HG03175 (cell line): ENCODE measurements around the gene ADSL.

Experiments used
- ATAC-seq: cut with Tn5 transposase; IDR thresholded peaks from one replicate; pipeline ENCODE4 v1.9.1; 2021; ENCODE audit warnings: mild to moderate bottlenecking, moderate library complexity; ENCODE audit not compliant: unreplicated experiment

Gene ADSL

GRCh38 chr22:40326905-40327735 is 19.2 kb upstream of the ADSL start:
- no peak for ATAC-seq

DNA sequence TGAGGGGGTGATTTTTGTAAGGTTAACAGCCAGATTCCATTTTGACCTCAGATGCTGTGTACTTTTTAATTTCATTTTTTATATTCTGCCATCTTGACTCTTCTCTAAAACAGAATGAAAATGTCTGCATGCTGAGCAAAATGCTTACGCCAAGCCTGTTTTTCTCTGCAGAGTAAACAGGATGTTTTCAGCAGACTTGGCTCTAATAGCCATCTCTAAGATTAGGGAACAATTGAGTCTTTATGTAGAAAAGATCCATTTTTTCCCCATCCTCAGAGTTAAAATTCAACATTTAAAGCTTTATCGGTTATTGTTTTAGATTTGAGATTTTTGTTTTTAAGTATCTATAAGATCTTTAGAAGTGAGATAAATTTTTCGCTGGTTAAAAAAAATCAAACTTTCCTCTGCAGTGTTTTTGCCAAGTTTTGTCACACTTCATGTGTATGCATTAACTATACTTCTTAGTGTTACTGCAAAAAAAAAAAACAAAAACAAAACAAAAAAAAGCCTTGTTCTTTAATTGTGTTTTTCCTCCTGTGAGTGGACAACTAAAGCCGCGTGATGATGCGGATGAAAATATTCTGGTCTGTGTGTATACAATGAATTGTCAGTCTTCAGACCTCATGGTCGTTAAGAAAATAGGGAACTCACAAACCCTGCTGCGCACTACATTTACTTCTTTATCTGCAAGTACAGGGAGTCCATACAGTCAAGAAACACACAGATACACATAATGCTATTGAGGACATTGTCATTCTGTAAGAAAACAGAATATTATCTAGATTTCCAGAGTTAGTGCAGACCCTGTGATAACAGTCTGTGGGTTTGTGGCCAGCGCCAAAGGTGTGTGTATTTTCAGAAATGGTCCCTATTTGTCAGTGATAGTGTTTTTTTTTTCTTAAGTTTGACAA is 17.5 kb upstream of the ADSL start:
- no peak for ATAC-seq

DNA sequence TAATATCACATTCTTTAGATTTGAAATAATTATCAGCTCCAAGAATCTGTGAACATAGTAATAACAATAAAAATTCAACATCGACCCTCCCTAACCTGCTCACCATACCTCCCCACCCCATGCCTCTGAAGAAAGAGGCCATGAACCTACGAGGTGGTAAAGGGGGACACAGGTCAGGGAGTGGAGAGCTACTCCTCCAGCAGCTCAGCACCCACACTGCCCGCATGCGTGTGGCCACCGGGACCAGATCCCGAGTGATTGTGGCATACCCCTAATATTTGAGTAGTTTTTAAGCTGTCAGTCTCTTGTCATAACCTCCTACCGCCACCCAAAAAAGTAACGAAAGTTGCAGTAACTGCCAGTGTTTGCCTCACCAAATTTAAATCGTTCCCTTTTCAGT is 16.8 kb upstream of the ADSL start:
- no peak for ATAC-seq

DNA sequence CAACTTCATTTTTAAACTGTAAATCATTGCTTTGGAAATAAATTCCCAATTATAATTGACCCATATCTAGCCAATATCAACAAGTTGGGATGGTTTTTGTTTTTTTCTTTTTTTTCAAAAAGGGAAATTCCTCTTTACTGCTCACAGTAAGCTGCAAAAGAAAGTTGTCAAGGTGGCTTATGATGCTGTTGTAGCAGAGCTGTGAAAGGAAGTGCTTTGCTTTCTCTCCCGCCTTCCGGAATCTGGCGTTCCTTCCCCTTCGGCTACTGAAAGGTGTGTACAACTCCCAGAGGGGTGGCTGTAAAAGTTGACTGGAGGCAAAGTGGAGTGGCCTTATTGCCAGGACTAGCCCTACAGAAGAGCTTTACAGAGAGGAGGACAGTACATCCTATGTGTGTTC is 16.2 kb upstream of the ADSL start:
- ATAC-seq = no peak

DNA sequence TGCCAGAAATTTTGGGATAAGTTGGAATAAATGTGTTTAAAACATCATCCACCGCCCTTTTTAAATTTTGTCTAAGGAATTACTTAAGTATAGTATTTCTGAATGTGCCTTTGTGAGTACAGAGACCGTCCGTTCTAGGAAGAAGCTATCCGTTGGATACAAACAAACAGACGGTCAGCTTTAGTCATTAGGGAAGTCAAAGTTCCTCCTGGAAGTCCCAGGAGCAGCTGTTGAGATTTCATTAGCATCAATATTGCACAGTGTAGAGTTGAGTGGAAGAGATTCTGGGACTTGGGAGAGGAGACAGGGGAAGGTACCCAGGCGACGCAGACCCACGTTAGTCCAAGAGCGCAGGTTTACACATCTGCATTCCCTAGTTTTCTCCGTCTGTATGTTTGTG is 15.7 kb upstream of the ADSL start:
- no peak for ATAC-seq

- ATAC-seq = no peak
These were observed 14.6 kb upstream of the ADSL start for GRCh38 chr22:40331706-40332105.

DNA sequence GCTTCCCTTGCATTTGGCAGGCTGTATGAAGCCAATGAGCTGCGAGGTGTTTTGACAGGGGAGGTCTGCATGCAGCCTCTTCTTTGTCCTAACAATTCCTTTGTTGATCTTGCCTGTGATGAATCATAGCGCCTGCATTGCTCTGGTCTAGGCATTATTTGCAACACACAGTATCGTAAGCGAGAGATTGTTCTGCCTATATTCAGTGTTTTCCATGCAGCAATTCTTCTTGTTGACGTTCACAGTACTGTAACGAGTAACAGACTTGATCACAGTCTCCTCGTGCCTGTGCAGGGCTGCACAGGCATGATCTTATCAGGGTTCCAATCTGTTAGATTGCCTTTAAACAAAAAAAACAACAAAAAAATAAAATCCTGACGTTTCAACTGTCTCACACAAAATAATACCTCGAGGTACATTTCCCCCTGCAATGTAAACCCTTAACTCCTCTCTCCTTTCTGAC is 13.9 kb upstream of the ADSL start:
- no peak for ATAC-seq

GRCh38 chr22:40334060-40334459 is 12.2 kb upstream of the ADSL start:
- no peak for ATAC-seq

- ATAC-seq = no peak
These were observed 11.4 kb upstream of the ADSL start for GRCh38 chr22:40334899-40335298.

GRCh38 chr22:40335358-40335757 is 10.9 kb upstream of the ADSL start:
- no peak for ATAC-seq

GRCh38 chr22:40340044-40340443 is 6.3 kb upstream of the ADSL start:
- no peak for ATAC-seq

GRCh38 chr22:40341604-40342003 is 4.7 kb upstream of the ADSL start:
- ATAC-seq = no peak

DNA sequence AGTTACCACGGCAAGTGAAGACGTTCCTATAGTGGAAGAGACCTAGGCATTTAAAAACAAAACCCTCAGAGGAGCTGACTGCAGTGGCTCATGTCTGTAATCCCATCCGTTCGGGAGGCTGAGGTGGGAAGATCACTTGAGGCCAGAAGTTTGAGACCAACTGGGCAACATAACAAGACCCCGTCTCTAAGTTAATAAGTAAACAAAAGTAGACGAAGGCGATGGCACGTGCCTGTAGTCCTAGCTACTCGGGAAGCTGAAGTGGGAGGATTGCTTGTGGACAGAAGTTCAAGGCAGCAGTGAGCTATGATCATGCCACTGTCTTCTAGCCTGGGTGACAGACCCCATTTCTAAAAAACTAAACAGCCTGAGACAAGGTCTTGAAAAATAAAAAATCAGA is 3.8 kb upstream of the ADSL start:
- no peak for ATAC-seq

DNA sequence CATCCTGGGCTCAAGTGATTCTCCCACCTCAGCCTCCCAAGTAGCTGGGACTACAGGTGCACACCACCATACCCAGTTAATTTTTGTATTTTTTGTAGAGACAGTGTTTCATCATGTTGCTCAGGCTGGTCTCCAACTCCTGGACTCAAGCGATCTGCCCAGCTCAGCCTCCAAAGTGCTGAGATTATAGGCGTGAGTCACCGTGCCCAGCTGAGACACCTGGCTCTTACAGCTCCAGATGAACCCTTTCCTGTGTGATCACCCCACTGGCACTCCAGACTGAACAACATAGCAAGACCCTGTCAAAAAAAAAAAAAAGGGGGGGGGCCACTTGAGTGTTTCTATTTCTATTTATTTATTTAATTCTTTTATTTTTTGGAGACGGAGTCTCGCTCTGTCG is 1.0 kb upstream of the ADSL start:
- no peak for ATAC-seq

DNA sequence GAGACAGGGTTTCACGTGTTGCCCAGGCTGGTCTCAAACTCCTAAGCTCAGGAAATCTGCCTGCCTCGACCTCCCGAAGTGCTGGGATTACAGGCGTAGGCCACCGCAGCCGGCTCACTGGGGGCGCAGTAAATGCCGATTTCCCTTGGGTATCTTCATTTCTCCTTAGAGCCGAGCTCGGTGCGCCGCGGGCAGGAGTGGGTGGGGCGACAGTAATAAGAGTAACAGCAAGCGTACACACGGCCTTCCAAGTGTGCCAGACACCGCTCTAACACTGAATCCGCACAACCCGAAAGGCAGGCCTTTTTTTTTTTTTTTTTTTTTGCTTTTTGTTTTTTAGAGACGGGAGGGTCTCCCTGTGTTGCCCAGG is 500 bp upstream of the ADSL start:
- ATAC-seq = peak; percentile 23

- ATAC-seq = no peak
These were observed 1.0 kb downstream of the ADSL start for GRCh38 chr22:40347300-40347699.

- no peak for ATAC-seq
These were observed 1.8 kb downstream of the ADSL start for GRCh38 chr22:40348025-40348658.

- no peak for ATAC-seq
These were observed 6.5 kb downstream of the ADSL start for GRCh38 chr22:40352763-40353162.

GRCh38 chr22:40361100-40361499 is 14.8 kb downstream of the ADSL start:
- ATAC-seq = no peak

DNA sequence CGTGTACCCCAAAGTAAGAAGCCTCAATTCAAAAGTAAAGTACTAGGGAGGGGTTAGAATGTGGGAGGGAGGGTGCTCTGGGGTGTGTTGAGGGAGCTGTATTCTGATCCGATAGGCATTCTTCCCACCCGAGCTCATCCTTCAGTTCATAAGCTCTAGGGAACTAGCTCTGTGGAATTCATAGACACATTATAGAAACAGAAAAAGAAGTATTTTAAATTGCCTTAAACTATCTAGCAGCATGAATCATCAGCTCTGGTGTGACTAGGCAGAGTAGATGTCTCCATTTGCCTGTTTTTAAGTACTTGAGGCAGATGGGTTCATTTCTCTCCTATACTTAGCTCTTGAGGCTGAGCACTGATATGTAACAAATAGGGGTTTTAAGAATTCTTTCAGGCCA is 16.8 kb downstream of the ADSL start:
- ATAC-seq = no peak

DNA sequence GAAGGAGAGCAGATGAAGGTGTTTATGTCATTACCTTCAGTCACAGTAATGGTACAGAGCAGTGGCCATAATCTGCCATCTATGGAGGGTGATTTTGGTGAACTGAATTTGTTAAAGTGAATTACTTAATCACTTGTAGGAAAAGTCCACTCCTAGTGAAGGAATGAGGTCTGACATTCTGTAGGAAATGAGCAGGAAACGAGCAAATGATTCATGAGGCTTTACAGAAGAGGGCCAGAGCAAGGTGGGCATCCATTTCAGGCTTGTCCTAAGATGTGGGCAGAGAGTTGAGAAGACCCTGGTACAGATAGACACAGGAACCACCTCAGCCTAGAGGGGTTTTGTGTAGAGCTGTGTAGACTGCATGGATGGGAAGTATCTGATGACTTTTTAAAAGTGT is 18.1 kb downstream of the ADSL start:
- ATAC-seq = no peak

DNA sequence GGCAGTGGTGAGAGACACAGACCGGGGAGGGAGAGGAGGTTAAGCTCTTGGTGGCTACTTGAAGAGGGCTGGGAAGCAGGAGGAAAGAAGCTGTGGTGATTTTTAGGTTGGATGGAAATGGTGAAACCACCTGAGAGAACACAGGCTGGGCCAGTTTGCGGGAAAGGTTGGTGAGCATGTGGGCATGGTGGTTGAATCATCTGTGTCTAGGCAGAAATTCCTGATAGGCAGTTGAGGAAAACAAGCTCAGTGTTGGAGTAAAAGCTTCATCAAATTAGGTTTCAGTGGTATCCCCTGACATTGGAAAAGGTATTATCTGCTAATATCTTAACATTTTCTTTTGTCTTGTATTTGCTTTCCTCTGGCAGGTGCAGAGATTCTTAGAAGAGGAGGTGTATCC is 19.8 kb downstream of the ADSL start:
- ATAC-seq = no peak
